ENCODE data around the gene CTRB2.
"Not testable (repeated sequence)": the region's sequence is repeated elsewhere in the genome, so short reads cannot be mapped to it uniquely, and the experiment has no call there.

Gene CTRB2

GRCh38 chr16:75247249-75247648, 40.3 kb upstream of the CTRB2 start:
- no peak overlapping the region for H3K4me3 Mint-ChIP-seq

GRCh38 chr16:75246504-75247205, 39.7 kb upstream of the CTRB2 start:
- peaks cover 5% of the 10 kb centered on the region for H3K4me1 Mint-ChIP-seq
- peaks cover 88% of the 10 kb centered on the region for H3K27me3 Mint-ChIP-seq
- no peak overlapping the region for H3K27ac Mint-ChIP-seq
- DNase-seq = no peak
- CTCF ChIA-PET = interaction anchor here (1.4 kb wide), 1 partner anchor 139 kb away, joined by 3 read pairs; no protein-coding TSS in a partner anchor
- H3K4me3 Mint-ChIP-seq = no peak overlapping the region
- no peaks in the 10 kb centered on the region for H3K36me3 Mint-ChIP-seq
- no peaks in the 10 kb centered on the region for H3K9me3 Mint-ChIP-seq

More at GRCh38 chr16:75247249-75247648, 40.3 kb upstream of the CTRB2 start:
- peaks cover 11% of the 10 kb centered on the region for H3K4me1 Mint-ChIP-seq
- H3K27me3 Mint-ChIP-seq = peaks cover 88% of the 10 kb centered on the region
- no peaks in the 10 kb centered on the region for H3K9me3 Mint-ChIP-seq
- no peaks in the 10 kb centered on the region for H3K36me3 Mint-ChIP-seq
- no peak for DNase-seq
- CTCF ChIA-PET = interaction anchor here (1.4 kb wide), 1 partner anchor 138 kb away, joined by 3 read pairs; no protein-coding TSS in a partner anchor
- H3K27ac Mint-ChIP-seq = no peak overlapping the region

DNA sequence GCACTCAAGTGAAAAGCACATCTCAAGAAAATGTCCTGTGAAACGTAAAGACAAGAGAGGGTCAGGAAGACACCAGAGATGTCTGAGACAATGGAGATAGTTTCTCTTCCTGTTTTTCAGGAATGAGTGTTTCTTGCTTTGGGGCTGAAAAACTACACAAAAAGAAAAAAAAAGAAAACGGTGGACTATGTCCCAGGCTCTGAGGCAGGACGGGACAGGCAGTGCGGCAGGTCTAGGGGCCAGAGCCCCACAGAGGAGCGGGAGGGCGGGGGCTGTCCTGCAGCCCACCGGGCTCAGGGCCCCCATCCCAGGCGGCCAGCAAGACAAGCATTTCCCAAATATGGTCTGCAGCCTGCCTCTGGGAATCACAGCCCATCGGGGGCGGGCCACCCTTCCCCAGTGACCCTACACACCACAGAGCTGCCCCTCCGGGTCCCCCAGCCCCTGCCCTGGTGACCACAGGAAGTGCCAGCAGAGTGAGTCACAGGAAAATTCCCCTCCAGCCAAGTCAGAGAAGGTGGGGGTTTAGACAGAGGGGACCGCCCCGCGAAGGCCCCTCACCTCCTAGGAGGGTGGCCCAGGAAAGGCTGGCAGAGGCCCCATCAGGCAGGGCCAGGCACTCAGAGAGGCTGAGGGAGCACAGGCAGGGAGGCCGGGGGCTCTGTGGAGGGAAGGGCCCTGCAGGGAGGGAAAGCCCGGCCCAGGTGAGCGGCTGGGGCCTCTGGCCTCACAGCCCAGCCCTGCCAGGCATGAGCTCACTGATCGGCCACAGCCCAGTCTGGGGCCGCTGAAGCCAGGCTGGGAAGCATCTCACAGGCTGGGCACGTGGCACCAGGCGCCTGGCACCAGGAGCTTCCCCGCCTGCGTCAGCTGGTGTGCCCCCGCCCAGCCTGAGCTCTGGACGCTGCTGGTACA, 38.1 kb upstream of the CTRB2 start:
- Mint-ChIP-seq H3K27me3 (peaks cover 76% of the 10 kb centered on the region), H3K27ac (no peak overlapping the region), H3K9me3 (no peaks in the 10 kb centered on the region), H3K36me3 (no peaks in the 10 kb centered on the region), H3K4me3 (no peak overlapping the region), H3K4me1 (peaks cover 2% of the 10 kb centered on the region)
- CTCF ChIA-PET = interaction anchor here (0.7 kb wide), 1 partner anchor 157 kb away, joined by 3 read pairs; no protein-coding TSS in a partner anchor
- no peak for DNase-seq

DNA sequence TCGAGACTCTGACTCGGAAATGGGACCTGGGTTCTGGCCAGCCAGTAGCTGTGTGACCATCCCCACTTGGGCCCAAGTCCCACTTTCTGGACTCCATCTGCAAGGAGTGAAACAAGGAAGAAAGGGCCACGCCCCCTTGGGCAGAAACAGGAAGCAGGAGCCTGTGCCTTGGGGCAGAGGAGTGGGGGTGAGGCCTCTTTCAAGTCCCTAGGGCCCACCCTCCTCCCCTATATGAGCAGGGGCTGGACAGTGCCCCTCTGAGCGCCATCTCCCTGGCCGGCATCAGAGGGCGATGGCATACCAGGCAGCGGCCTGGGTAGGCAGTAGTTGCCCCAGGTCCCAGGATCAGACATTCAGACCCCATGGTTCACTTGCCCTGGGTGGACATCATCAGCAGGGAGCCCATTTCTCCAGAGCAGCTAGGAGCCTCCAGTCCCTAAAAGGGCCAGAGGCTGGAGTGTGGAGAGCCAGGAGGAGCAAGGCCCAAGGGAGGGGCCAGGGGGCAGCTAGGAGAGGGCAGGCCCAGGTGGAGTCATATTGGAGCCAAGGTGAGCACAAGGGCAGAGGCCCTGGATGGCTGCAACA, 37.4 kb upstream of the CTRB2 start:
- CTCF ChIA-PET = no interaction called here
- Mint-ChIP-seq H3K27ac (no peak overlapping the region), H3K4me3 (no peak overlapping the region), H3K9me3 (no peaks in the 10 kb centered on the region), H3K27me3 (peaks cover 72% of the 10 kb centered on the region), H3K4me1 (peaks cover 2% of the 10 kb centered on the region), H3K36me3 (no peaks in the 10 kb centered on the region)
- DNase-seq = no peak

GRCh38 chr16:75243667-75244224, 36.8 kb upstream of the CTRB2 start:
- Mint-ChIP-seq H3K4me1 (peaks cover 2% of the 10 kb centered on the region), H3K27ac (no peak overlapping the region), H3K27me3 (peaks cover 66% of the 10 kb centered on the region), H3K36me3 (no peaks in the 10 kb centered on the region), H3K4me3 (no peak overlapping the region), H3K9me3 (no peaks in the 10 kb centered on the region)
- no peak for DNase-seq
- CTCF ChIA-PET = no interaction called here

- H3K4me3 Mint-ChIP-seq, H3K4me1 Mint-ChIP-seq, CTCF ChIA-PET, DNase-seq, H3K36me3 Mint-ChIP-seq, H3K9me3 Mint-ChIP-seq, H3K27ac Mint-ChIP-seq: not testable (repeated sequence)
- H3K27me3 Mint-ChIP-seq = peaks cover 54% of the 10 kb centered on the region
Measured at GRCh38 chr16:75242436-75243078, 35.6 kb upstream of the CTRB2 start.

- no peak overlapping the region for H3K27ac Mint-ChIP-seq
Measured at GRCh38 chr16:75241955-75242354, 35.0 kb upstream of the CTRB2 start.

GRCh38 chr16:75241412-75241811, 34.5 kb upstream of the CTRB2 start:
- CTCF ChIA-PET = no interaction called here
- Mint-ChIP-seq H3K9me3 (no peaks in the 10 kb centered on the region), H3K4me3 (no peak overlapping the region), H3K27ac (no peak overlapping the region), H3K27me3 (peaks cover 46% of the 10 kb centered on the region), H3K36me3 (no peaks in the 10 kb centered on the region), H3K4me1 (peaks cover 2% of the 10 kb centered on the region)
- DNase-seq = no peak

More at GRCh38 chr16:75241955-75242354, 35.0 kb upstream of the CTRB2 start:
- no peaks in the 10 kb centered on the region for H3K9me3 Mint-ChIP-seq
- CTCF ChIA-PET = no interaction called here
- peaks cover 48% of the 10 kb centered on the region for H3K27me3 Mint-ChIP-seq
- H3K4me1 Mint-ChIP-seq = peaks cover 2% of the 10 kb centered on the region
- no peaks in the 10 kb centered on the region for H3K36me3 Mint-ChIP-seq
- no peak overlapping the region for H3K4me3 Mint-ChIP-seq
- no peak for DNase-seq

DNA sequence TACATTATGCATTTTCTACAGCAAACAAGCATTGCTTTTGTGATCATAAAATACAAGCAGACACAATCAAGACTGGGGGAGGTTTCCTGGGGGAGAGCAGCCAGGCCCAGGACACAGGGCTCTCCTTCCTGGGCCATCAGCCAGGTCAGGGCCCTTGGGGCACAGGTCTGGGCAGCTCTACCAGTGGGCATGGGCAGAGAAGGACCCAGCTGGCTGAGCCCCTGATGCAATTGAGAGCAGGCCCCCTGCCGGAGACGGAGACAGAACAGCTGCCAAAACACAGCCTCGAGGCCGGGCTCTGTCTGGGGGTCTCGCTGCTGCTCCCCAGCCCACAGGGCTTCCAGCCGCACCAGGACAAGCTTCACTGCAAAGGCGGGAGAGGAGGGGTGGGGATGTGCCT, 33.7 kb upstream of the CTRB2 start:
- H3K4me1 Mint-ChIP-seq, H3K36me3 Mint-ChIP-seq, H3K9me3 Mint-ChIP-seq, H3K27ac Mint-ChIP-seq, H3K4me3 Mint-ChIP-seq, DNase-seq, CTCF ChIA-PET: not testable (repeated sequence)
- H3K27me3 Mint-ChIP-seq = peaks cover 42% of the 10 kb centered on the region

- Mint-ChIP-seq H3K4me1 (peaks cover 2% of the 10 kb centered on the region), H3K27me3 (peaks cover 40% of the 10 kb centered on the region), H3K27ac (no peak overlapping the region), H3K9me3 (no peaks in the 10 kb centered on the region), H3K4me3 (no peak overlapping the region), H3K36me3 (no peaks in the 10 kb centered on the region)
- CTCF ChIA-PET = interaction anchor here (1.5 kb wide), 1 partner anchor 146 kb away, joined by 3 read pairs; no protein-coding TSS in a partner anchor
- DNase-seq = no peak
Measured at GRCh38 chr16:75239542-75240122, 32.7 kb upstream of the CTRB2 start.

- H3K4me3 Mint-ChIP-seq = no peak overlapping the region
- H3K27ac Mint-ChIP-seq = no peak overlapping the region
- no peak for DNase-seq
- H3K27me3 Mint-ChIP-seq = peaks cover 37% of the 10 kb centered on the region
- H3K9me3 Mint-ChIP-seq = no peaks in the 10 kb centered on the region
- H3K36me3 Mint-ChIP-seq = no peaks in the 10 kb centered on the region
- peaks cover under 1% of the 10 kb centered on the region for H3K4me1 Mint-ChIP-seq
- CTCF ChIA-PET = interaction anchor here (1.5 kb wide), 1 partner anchor 147 kb away, joined by 3 read pairs; no protein-coding TSS in a partner anchor
Measured at GRCh38 chr16:75238853-75239541, 32.0 kb upstream of the CTRB2 start.

- Mint-ChIP-seq H3K27me3 (peaks cover 33% of the 10 kb centered on the region), H3K36me3 (no peaks in the 10 kb centered on the region), H3K9me3 (no peaks in the 10 kb centered on the region), H3K4me3 (no peak overlapping the region), H3K27ac (no peak overlapping the region), H3K4me1 (no peaks in the 10 kb centered on the region)
- CTCF ChIA-PET = interaction anchor here (0.6 to 1.6 kb wide), 3 partner anchors 144 to 164 kb away, joined by 3 to 5 read pairs (median 3); no protein-coding TSS in a partner anchor
- no peak for DNase-seq
Measured at GRCh38 chr16:75238132-75238852, 31.3 kb upstream of the CTRB2 start.
